ENCODE measurements around the gene GET3.

DNA sequence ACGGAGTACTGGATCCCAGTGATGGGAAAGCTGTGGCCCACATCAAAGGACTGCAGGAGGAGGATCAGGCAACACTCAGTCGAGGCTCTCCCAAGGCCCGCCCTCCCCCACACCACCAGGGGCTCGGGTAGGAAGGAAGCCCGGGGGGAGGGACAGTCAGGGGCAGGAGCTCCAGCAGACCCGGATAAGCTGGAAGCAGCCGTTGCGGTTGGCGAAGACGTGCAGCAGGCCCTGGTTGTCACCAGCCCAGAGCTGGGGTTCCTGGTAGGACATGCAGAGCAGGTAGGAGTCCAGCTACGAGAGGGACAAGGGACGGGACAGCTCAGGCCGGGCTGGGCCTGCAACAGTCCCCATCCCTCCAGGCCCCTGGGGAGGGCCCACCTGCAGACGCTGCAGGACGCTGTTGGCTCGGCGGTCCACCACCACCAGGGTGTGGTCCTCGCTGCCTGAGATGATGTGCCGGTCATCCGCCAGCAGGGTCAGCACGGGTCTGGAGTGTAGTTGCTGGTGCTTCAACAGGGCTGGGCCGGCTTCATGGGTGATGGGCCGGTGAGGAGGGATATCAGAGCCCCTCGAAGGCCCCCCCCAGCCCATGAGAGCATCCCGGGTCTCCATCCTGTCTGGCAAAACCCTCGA is 47.6 kb upstream of the GET3 start:
- TF ChIP-seq CTCF (IDR thresholded peaks at IDR 0.05) = no peak
- TF ChIP-seq POLR2A (IDR thresholded peaks at IDR 0.05) = no peak
